DOHH2 (cell line): ENCODE results near the gene EIPR1.

ENCODE experiments used
- H3F3A ChIP-seq: fragments of 200-600 bp; sonication (generic), shearing (Covaris generic); 2 replicates; pipeline ENCODE4 v1.6.0; 2016; ENCODE audit warnings: antibody characterized with exemption, mild to moderate bottlenecking; ENCODE audit not compliant: control insufficient read depth, insufficient read depth
- H3K27ac ChIP-seq: fragments of 200-600 bp; sonication (generic); 2 replicates; pipeline ENCODE4 v1.5.1; 2014; ENCODE audit warnings: low read depth, mild to moderate bottlenecking, low read length, moderate library complexity
- H3K27me3 ChIP-seq: fragments of 200-600 bp; sonication (generic); 2 replicates; pipeline ENCODE4 v1.6.1; 2014; ENCODE audit warnings: mild to moderate bottlenecking, low read length, mixed read lengths; ENCODE audit not compliant: control insufficient read depth
- H3K36me3 ChIP-seq: fragments of 200-600 bp; sonication (generic); 2 replicates; pipeline ENCODE4 v1.6.1; 2014; ENCODE audit warnings: mild to moderate bottlenecking, low read length, moderate library complexity, mixed read lengths; ENCODE audit not compliant: control insufficient read depth
- H3K4me1 ChIP-seq: fragments of 200-600 bp; sonication (generic); 2 replicates; pipeline ENCODE4 v1.6.1; 2014; ENCODE audit warnings: mild to moderate bottlenecking, low read length, mixed read lengths; ENCODE audit not compliant: control insufficient read depth
- H3K4me2 ChIP-seq: fragments of 200-600 bp; sonication (generic); 2 replicates; pipeline ENCODE4 v1.6.0; 2014; ENCODE audit warnings: mild to moderate bottlenecking, low read length, moderate library complexity
- H3K4me3 ChIP-seq: fragments of 200-600 bp; sonication (generic); 2 replicates; pipeline ENCODE4 v1.5.1; 2014; ENCODE audit warnings: mild to moderate bottlenecking, low read length, mixed read lengths
- H3K79me2 ChIP-seq: fragments of 200-600 bp; sonication (generic); 2 replicates; pipeline ENCODE4 v1.6.1; 2014; ENCODE audit warnings: mild to moderate bottlenecking, low read length, mixed read lengths; ENCODE audit not compliant: control insufficient read depth
- H3K9me2 ChIP-seq: fragments of 200-600 bp; sonication (generic); replicated peaks from 2 replicates; pipeline ENCODE4 v1.6.1; 2014; ENCODE audit warnings: mild to moderate bottlenecking, low read length, mixed read lengths; ENCODE audit not compliant: control insufficient read depth
- H3K9me3 ChIP-seq: fragments of 200-600 bp; sonication (generic); 2 replicates; pipeline ENCODE4 v1.6.1; 2014; ENCODE audit warnings: antibody characterized with exemption, low read length, mixed read lengths; ENCODE audit not compliant: control insufficient read depth, insufficient read depth
- H4K20me1 ChIP-seq: fragments of 200-600 bp; sonication (generic); 2 replicates; pipeline ENCODE4 v1.6.0; 2014; ENCODE audit warnings: low read depth, mild to moderate bottlenecking, antibody characterized with exemption, low read length, moderate library complexity; ENCODE audit not compliant: control insufficient read depth, insufficient read depth
- EZH2phosphoT487 ChIP-seq: fragments of 200-600 bp; sonication (generic); IDR thresholded peaks from 2 replicates; pipeline ENCODE4 v1.6.1; 2017; ENCODE audit warnings: borderline replicate concordance, mild to moderate bottlenecking, antibody characterized with exemption, low read length, moderate library complexity, mixed read lengths
- TF ChIP-seq, protein P1 (sequence below): fragments of 200-600 bp; sonication (generic); IDR thresholded peaks from one replicate; pipeline ENCODE4 v1.5.1; 2014; ENCODE audit warnings: antibody characterized with exemption, mild to moderate bottlenecking, low read depth, low read length; ENCODE audit not compliant: poor library complexity, severe bottlenecking

The EIPR1 gene

DNA sequence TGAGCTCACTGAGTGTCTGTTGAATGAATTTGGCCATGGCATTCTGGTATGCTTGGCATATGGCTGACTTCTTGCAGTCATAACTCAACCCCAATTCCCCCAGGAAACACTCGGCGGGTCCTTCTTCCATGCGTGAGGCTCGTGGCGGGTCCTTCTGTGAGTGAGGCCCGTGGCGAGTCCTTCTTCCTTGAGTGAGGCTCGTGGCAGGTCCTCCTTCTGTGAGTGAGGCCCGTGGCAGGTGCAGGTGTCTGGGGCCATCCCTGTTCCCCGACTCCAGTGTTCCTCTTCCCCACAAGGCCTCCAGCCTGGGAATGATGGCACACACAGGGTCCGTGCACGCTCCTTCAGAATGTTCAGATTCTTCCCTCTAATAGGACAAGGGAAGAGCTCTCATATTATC, 169.0 kb downstream of the EIPR1 start:
- TF ChIP-seq EZH2phosphoT487: no peak
- TF ChIP-seq, protein P1, sequence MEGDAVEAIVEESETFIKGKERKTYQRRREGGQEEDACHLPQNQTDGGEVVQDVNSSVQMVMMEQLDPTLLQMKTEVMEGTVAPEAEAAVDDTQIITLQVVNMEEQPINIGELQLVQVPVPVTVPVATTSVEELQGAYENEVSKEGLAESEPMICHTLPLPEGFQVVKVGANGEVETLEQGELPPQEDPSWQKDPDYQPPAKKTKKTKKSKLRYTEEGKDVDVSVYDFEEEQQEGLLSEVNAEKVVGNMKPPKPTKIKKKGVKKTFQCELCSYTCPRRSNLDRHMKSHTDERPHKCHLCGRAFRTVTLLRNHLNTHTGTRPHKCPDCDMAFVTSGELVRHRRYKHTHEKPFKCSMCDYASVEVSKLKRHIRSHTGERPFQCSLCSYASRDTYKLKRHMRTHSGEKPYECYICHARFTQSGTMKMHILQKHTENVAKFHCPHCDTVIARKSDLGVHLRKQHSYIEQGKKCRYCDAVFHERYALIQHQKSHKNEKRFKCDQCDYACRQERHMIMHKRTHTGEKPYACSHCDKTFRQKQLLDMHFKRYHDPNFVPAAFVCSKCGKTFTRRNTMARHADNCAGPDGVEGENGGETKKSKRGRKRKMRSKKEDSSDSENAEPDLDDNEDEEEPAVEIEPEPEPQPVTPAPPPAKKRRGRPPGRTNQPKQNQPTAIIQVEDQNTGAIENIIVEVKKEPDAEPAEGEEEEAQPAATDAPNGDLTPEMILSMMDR: no peak
- Histone ChIP-seq H3K4me3 (no peak overlapping the region), H3K4me1 (no peaks in the 10 kb centered on the region), H3K4me2 (no peak overlapping the region), H3F3A (no peaks in the 10 kb centered on the region), H3K36me3 (no peaks in the 10 kb centered on the region), H3K9me3 (no peaks in the 10 kb centered on the region), H4K20me1 (no peaks in the 10 kb centered on the region), H3K9me2 (no peaks in the 10 kb centered on the region), H3K27me3 (no peaks in the 10 kb centered on the region), H3K79me2 (no peaks in the 10 kb centered on the region), H3K27ac (no peak overlapping the region)

DNA sequence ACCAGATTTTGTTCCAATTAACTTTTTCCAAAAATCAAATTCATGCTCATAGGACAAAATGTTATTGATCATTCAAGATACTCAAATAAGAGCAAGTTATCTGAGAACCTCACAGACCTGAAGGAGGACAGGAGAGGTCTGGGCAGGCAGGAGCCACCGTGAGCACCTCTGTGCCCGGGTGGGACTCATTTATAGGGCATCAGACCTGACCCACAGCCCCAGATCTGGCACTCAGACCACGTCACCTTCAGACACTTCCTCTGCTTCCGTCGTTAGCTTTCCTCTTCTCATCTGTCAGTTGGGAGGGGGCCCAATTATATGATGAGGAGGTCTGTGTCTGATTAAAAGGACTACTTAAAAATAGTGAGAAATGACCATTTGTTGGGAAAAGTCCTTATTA, 169.4 kb downstream of the EIPR1 start:
- no peak overlapping the region for H3K4me3 ChIP-seq
- no peaks in the 10 kb centered on the region for H3K79me2 ChIP-seq
- no peak overlapping the region for H3K4me2 ChIP-seq
- H3F3A ChIP-seq: no peaks in the 10 kb centered on the region
- H3K36me3 ChIP-seq: no peaks in the 10 kb centered on the region
- no peak overlapping the region for H3K27ac ChIP-seq
- H3K4me1 ChIP-seq: no peaks in the 10 kb centered on the region
- H4K20me1 ChIP-seq: no peaks in the 10 kb centered on the region
- H3K9me3 ChIP-seq: no peaks in the 10 kb centered on the region
- no peaks in the 10 kb centered on the region for H3K27me3 ChIP-seq
- no peaks in the 10 kb centered on the region for H3K9me2 ChIP-seq
- TF ChIP-seq, protein P1: no peak
- no peak for TF ChIP-seq EZH2phosphoT487

DNA sequence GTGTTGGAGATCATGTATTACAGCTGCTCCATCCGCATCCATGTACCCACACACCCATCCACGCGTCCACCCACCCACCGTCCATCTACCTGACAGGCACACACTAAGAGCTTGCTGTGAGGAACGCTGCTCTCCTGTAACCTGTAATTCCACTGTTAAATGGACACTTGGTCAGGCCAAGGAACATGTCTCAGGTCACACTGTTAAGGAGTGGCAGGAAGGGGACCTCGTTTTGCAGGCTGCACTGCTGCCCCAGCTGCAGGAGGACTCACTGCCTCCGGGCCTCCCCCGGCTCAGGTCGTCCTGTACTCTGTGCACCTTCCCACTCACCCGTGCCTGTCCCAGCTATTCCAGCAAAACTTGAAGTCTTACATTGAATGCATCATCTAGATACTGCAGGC, 170.5 kb downstream of the EIPR1 start:
- Histone ChIP-seq H3K27me3 (no peaks in the 10 kb centered on the region), H3K79me2 (no peaks in the 10 kb centered on the region), H4K20me1 (no peaks in the 10 kb centered on the region), H3K36me3 (no peaks in the 10 kb centered on the region), H3K9me3 (no peaks in the 10 kb centered on the region), H3K4me2 (no peak overlapping the region), H3K4me1 (no peaks in the 10 kb centered on the region), H3K27ac (no peak overlapping the region), H3F3A (no peaks in the 10 kb centered on the region), H3K9me2 (no peaks in the 10 kb centered on the region), H3K4me3 (no peak overlapping the region)
- TF ChIP-seq, protein P1: no peak
- TF ChIP-seq EZH2phosphoT487: no peak

DNA sequence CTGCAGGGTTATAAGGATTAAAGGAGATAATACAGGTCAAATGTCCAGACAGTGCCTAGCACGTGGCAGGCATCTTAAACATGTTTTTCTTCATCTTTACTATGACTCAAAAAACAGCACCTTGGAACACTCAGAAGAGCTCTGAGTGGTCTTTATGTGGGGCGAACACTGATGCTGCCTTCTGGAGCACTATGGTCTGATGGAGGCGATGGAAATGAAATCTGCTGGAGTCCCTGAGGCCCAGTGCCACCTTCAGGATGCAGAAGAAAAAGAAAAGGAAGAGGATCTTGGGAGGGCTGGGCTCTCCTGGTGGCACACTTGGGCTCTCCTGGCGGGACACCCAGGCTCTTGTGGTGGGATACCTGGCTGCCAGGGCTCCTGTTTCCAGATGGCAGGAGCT, 171.8 kb downstream of the EIPR1 start:
- Histone ChIP-seq H3K4me2 (no peak overlapping the region), H3K4me3 (no peak overlapping the region), H4K20me1 (no peaks in the 10 kb centered on the region), H3K4me1 (no peaks in the 10 kb centered on the region), H3K36me3 (no peaks in the 10 kb centered on the region), H3F3A (no peaks in the 10 kb centered on the region), H3K27ac (no peak overlapping the region), H3K9me2 (no peaks in the 10 kb centered on the region), H3K79me2 (no peaks in the 10 kb centered on the region), H3K27me3 (no peaks in the 10 kb centered on the region), H3K9me3 (no peaks in the 10 kb centered on the region)
- TF ChIP-seq, protein P1: no peak
- no peak for TF ChIP-seq EZH2phosphoT487
